Measurements from ENCODE around the gene VRK1. TPM values are rescaled to one million over a fixed set of nuclear protein-coding genes. Genes with fewer than 3 reads are reported as not detected.

VRK1 gene, protein sequence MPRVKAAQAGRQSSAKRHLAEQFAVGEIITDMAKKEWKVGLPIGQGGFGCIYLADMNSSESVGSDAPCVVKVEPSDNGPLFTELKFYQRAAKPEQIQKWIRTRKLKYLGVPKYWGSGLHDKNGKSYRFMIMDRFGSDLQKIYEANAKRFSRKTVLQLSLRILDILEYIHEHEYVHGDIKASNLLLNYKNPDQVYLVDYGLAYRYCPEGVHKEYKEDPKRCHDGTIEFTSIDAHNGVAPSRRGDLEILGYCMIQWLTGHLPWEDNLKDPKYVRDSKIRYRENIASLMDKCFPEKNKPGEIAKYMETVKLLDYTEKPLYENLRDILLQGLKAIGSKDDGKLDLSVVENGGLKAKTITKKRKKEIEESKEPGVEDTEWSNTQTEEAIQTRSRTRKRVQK
- total RNA-seq (2012; rRNA removed) (19.9 and 41.7 TPM in 2 replicates), polyA plus RNA-seq (2012; rRNA removed) (10.9 and 14.2 TPM in 2 replicates), Bru-seq, nascent RNA (percentile 58 among the genes with signal in this experiment), BruChase-seq, experiment 1, labeled RNA remaining after a 6-hour chase (percentile 44 among the genes with signal in this experiment), BruChase-seq, experiment 2, labeled RNA remaining after a 2-hour chase (percentile 55 among the genes with signal in this experiment)
- polyA plus RNA-seq (2012; cell fraction: cytosol; rRNA removed), result 1.2 and 1.3 TPM in 2 replicates
- polyA plus RNA-seq (2012; cell fraction: nucleus; rRNA removed; ENCODE audit: low replicate concordance), result 0.91 and 3.7 TPM in 2 replicates
- long read RNA-seq, transcript VRK1-201 (13 exons, 1,745 nt), result major isoform, 10 of 14 reads
- long read RNA-seq, partial matches to known transcripts, result 3 of 14 reads
- long read RNA-seq, other reads (novel, unspliced or antisense), result 1 of 14 reads

DNA sequence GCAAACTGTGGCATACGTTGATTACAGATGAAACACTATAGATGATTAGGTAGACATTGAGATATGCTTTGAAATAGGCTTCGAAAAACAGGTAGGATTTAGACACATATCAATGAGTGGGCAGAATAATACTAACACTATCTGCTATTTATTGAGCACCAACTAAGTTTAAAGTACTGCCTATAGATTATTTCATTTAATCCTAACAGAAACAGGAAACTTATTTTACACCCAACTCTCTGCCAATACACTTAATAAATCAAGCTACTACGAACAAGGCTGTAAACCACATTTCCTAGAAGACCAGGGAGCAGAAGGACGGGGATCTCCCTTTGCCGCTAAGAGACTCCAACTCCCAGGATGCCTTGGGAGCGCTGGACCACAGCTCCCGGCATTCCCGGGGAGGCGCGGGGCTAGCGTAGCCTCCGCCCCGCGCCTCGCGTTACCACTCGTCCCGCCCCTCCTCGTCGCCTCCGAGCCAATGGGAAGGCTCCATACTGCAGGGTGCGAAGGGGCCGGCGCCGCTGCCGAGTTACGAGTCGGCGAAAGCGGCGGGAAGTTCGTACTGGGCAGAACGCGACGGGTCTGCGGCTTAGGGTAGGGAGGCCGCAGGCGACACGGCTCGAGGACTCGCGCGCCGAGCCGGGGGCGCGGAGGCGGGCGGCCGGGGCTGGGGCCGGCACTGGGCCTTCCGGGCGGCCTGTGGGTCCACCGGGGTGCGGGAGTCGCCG lies at the start of gene VRK1:
TSS of gene VRK1 (plus strand) at position 532 of the 731 bp plus-strand sequence. CDS start 36,090 bp downstream, outside the sequence.
- Histone ChIP-seq H3K4me2 (ENCODE audit: low read depth, low read length) (peak within 1 kb of the TSS; percentile 85), H4K91ac (ENCODE audit: insufficient read depth, low read depth, low read length) (no peak within 1 kb of the TSS), H4K8ac (ENCODE audit: low read depth in 2 of 2, low read length in 2 of 2) (peak within 1 kb of the TSS; percentile 15 to 68; a peak in 3 of 4 replicates), H3K9ac (ENCODE audit: low read depth, low read length) (peak within 1 kb of the TSS; percentile 85), H3K27ac (ENCODE audit: insufficient read depth, low read length) (peak within 1 kb of the TSS; percentile 39; the same call in 1 of the 2 replicates), H3K4me3 (ENCODE audit: insufficient read depth, low read depth, low read length) (peak within 1 kb of the TSS; percentile 67), H3K4me1 (ENCODE audit: control insufficient read depth, insufficient read depth, low read length) (no peaks in the 10 kb centered on the region), H3K9me1 (ENCODE audit: insufficient read depth, low read length) (no peaks in the 10 kb centered on the region), H4K20me1 (ENCODE audit: insufficient read depth, low read length) (no peaks in the 10 kb centered on the region), H3K27me3 (ENCODE audit: control insufficient read depth, insufficient read depth, low read length) (no peaks in the 10 kb centered on the region), H4K5ac (ENCODE audit: low read depth, low read length) (no peak within 1 kb of the TSS), H2AK5ac (ENCODE audit: low read depth, low read length) (no peak within 1 kb of the TSS), H2BK120ac (ENCODE audit: low read depth, low read length) (no peak within 1 kb of the TSS), H3K18ac (ENCODE audit: low read depth, low read length) (no peak within 1 kb of the TSS), H3K23ac (ENCODE audit: low read depth, low read length) (peak within 1 kb of the TSS; percentile 40; the same call in 1 of the 2 replicates), H2BK20ac (ENCODE audit: low read depth, low read length) (no peak within 1 kb of the TSS), H2BK15ac (ENCODE audit: low read depth, low read length) (no peak within 1 kb of the TSS), H2BK5ac (ENCODE audit: low read depth, low read length, poor library complexity, severe bottlenecking) (no peak within 1 kb of the TSS), H2AK9ac (replicated peaks; ENCODE audit: low read depth, low read length, poor library complexity) (peak within 1 kb of the TSS; percentile 89), H3K56ac (ENCODE audit: extremely low read depth, insufficient read depth, low read length) (peak within 1 kb of the TSS; percentile 56), H3K36me3 (ENCODE audit: control insufficient read depth, insufficient read depth, low read length) (no peaks in the 10 kb centered on the region), H3K4ac (ENCODE audit: low read depth, low read length) (no peak within 1 kb of the TSS), H2AFZ (replicated peaks; ENCODE audit: low read length, poor library complexity) (peak within 1 kb of the TSS; percentile 92), H3K79me1 (ENCODE audit: low read depth in 1 of 2, low read length in 2 of 2) (peaks cover 11 to 16% of the 10 kb centered on the region in 2 experiments; a peak in 3 of 4 replicates), H3K9me3 (ENCODE audit: control insufficient read depth, insufficient read depth, low read length) (no peaks in the 10 kb centered on the region), H3K14ac (replicated peaks; ENCODE audit: low read depth, low read length) (no peak within 1 kb of the TSS)
- dilution Hi-C loops (cut with HindIII; ENCODE audit: low sequenced_read_pairs, unreplicated experiment), result no loop called here
- CTCF ChIA-PET, result no interaction called here
- POLR2A ChIA-PET (ENCODE audit: unreplicated experiment), result no interaction called here
- ATAC-seq (ENCODE audit: low read depth), result peak; percentile 99
- peak; percentile 93 for DNase-seq
- TF ChIP-seq POLR2A (IDR thresholded peaks at IDR 0.05; ENCODE audit: low read depth, low read length) (peak; percentile 73), MAZ (IDR thresholded peaks at IDR 0.05; ENCODE audit: borderline replicate concordance, low read depth, low read length) (peak; percentile 87), RAD21 (IDR thresholded peaks at IDR 0.05; ENCODE audit: low read length) (no peak), MXI1 (IDR thresholded peaks at IDR 0.05; ENCODE audit: borderline replicate concordance, low read depth, low read length) (peak; percentile 94), CEBPB (IDR thresholded peaks at IDR 0.05; ENCODE audit: low read depth, low read length) (no peak), BHLHE40 (IDR thresholded peaks at IDR 0.05; ENCODE audit: low read depth, low read length) (no peak), FOS (IDR thresholded peaks at IDR 0.05; ENCODE audit: low read depth, low read length) (0 out of 2 replicates have a peak, but pooled peaks have one; percentile 16)
- TF ChIP-seq, protein P1, sequence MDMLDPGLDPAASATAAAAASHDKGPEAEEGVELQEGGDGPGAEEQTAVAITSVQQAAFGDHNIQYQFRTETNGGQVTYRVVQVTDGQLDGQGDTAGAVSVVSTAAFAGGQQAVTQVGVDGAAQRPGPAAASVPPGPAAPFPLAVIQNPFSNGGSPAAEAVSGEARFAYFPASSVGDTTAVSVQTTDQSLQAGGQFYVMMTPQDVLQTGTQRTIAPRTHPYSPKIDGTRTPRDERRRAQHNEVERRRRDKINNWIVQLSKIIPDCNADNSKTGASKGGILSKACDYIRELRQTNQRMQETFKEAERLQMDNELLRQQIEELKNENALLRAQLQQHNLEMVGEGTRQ (IDR thresholded peaks at IDR 0.05; ENCODE audit: low read depth, low read length), result 0 out of 2 replicates have a peak, but pooled peaks have one; percentile 10
- TF ChIP-seq, protein P2, sequence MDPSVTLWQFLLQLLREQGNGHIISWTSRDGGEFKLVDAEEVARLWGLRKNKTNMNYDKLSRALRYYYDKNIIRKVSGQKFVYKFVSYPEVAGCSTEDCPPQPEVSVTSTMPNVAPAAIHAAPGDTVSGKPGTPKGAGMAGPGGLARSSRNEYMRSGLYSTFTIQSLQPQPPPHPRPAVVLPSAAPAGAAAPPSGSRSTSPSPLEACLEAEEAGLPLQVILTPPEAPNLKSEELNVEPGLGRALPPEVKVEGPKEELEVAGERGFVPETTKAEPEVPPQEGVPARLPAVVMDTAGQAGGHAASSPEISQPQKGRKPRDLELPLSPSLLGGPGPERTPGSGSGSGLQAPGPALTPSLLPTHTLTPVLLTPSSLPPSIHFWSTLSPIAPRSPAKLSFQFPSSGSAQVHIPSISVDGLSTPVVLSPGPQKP (IDR thresholded peaks at IDR 0.05; ENCODE audit: borderline replicate concordance, low read depth, low read length), result no peak
- WGBS, 2 experiments (ENCODE audit: extremely low coverage in 2 of 2, insufficient read length in 1 of 2), result 0% methylated on average over 32 of the region's 57 CpGs; no CpG with 5 or more reads in 1 of the 2 experiments
- BruUV-seq (replicated peaks), result no TSS peak
- in situ Hi-C loops (cut with MboI; ENCODE audit: low sequenced_read_pairs), result no loop called here
- intact Hi-C loops (cut with micrococcal nuclease), result loop anchor here (2.0 kb wide), 1 partner anchor 56 kb away; no protein-coding TSS in a partner anchor
